Astrocyte (in vitro differentiated cells and primary cell): ENCODE data around the gene JAKMIP1. TPM values are rescaled to one million over a fixed set of nuclear protein-coding genes. Genes with fewer than 3 reads are reported as not detected.

Experiments
- DNase-seq: peaks from one replicate; pipeline ENCODE4 v3.0.0-alpha.2; 2010; ENCODE audit warnings: low read depth
- FAIRE-seq: peaks from 2 replicates; lab custom pipeline; 2011; peaks lifted over from hg19 to GRCh38; lab: Jason Lieb, UNC
- H2AFZ ChIP-seq: 2 replicates; pipeline ENCODE4 v1.6.0; 2012; ENCODE audit warnings: low read depth, low read length, inconsistent platforms
- H3K27ac ChIP-seq: 2 replicates; pipeline ENCODE4 v1.5.1; 2011; ENCODE audit warnings: low read depth, low read length, inconsistent platforms
- H3K27me3 ChIP-seq: 2 replicates; pipeline ENCODE4 v1.6.0; 2011; ENCODE audit warnings: low read length, inconsistent platforms; ENCODE audit not compliant: insufficient read depth
- H3K36me3 ChIP-seq: 2 replicates; pipeline ENCODE4 v1.5.1; 2011; ENCODE audit warnings: low read length, inconsistent platforms; ENCODE audit not compliant: insufficient read depth
- H3K4me1 ChIP-seq: 2 replicates; pipeline ENCODE4 v1.5.1; 2011; ENCODE audit warnings: low read length, inconsistent platforms; ENCODE audit not compliant: insufficient read depth
- H3K4me2 ChIP-seq: 2 replicates; pipeline ENCODE4 v1.6.0; 2012; ENCODE audit warnings: low read length, inconsistent platforms
- H3K4me3 ChIP-seq: 2 replicates; pipeline ENCODE4 v1.5.1; 2011; ENCODE audit warnings: low read depth, mild to moderate bottlenecking, low read length, inconsistent platforms; ENCODE audit not compliant: insufficient read depth
- H3K79me2 ChIP-seq: 2 replicates; pipeline ENCODE4 v1.6.0; 2012; ENCODE audit warnings: mild to moderate bottlenecking, low read length, inconsistent platforms; ENCODE audit not compliant: insufficient read depth
- H3K9ac ChIP-seq: 2 replicates; pipeline ENCODE4 v1.6.0; 2012; ENCODE audit warnings: mild to moderate bottlenecking, low read length, inconsistent platforms
- H3K9me3 ChIP-seq: 2 replicates; pipeline ENCODE4 v1.5.1; 2012; ENCODE audit warnings: low read depth, mild to moderate bottlenecking, low read length, inconsistent platforms; ENCODE audit not compliant: insufficient read depth
- H4K20me1 ChIP-seq: 2 replicates; pipeline ENCODE4 v1.6.0; 2012; ENCODE audit warnings: low read length, inconsistent platforms; ENCODE audit not compliant: insufficient read depth
- H3K27ac Mint-ChIP-seq: one replicate; pipeline ENCODE4 v1.8.0; 2021; ENCODE audit warnings: mild to moderate bottlenecking, mixed read lengths; ENCODE audit not compliant: unreplicated experiment
- H3K27me3 Mint-ChIP-seq: one replicate; pipeline ENCODE4 v1.8.0; 2021; ENCODE audit warnings: low read depth, mixed read lengths; ENCODE audit not compliant: unreplicated experiment
- H3K36me3 Mint-ChIP-seq: one replicate; pipeline ENCODE4 v1.8.0; 2021; ENCODE audit warnings: low read depth, mixed read lengths; ENCODE audit not compliant: unreplicated experiment
- H3K4me1 Mint-ChIP-seq: one replicate; pipeline ENCODE4 v1.8.0; 2021; ENCODE audit warnings: low read depth, mixed read lengths; ENCODE audit not compliant: unreplicated experiment
- H3K4me3 Mint-ChIP-seq: one replicate; pipeline ENCODE4 v1.8.0; 2021; ENCODE audit warnings: mild to moderate bottlenecking, moderate library complexity, mixed read lengths; ENCODE audit not compliant: unreplicated experiment
- H3K9me3 Mint-ChIP-seq: one replicate; pipeline ENCODE4 v1.8.0; 2021; ENCODE audit warnings: mild to moderate bottlenecking, mixed read lengths; ENCODE audit not compliant: unreplicated experiment
- EZH2 ChIP-seq: IDR thresholded peaks from 2 replicates; pipeline ENCODE4 v1.6.1; 2012; ENCODE audit warnings: mild to moderate bottlenecking, low read length, inconsistent platforms; ENCODE audit not compliant: insufficient read depth
- total RNA-seq: library from RNA; stranded (reverse); gene quantifications from 2 replicates; pipeline ENCODE4 v1.2.1, GENCODE V29; 2021
- TF ChIP-seq, protein P1 (sequence below): IDR thresholded peaks from 2 replicates; pipeline ENCODE4 v1.5.1; 2011; ENCODE audit warnings: low read depth, mild to moderate bottlenecking, inconsistent platforms, low read length, moderate library complexity; ENCODE audit not compliant: insufficient read depth

The JAKMIP1 gene
- total RNA-seq, 1 donor from 2014 or later = 0.50 TPM

DNA sequence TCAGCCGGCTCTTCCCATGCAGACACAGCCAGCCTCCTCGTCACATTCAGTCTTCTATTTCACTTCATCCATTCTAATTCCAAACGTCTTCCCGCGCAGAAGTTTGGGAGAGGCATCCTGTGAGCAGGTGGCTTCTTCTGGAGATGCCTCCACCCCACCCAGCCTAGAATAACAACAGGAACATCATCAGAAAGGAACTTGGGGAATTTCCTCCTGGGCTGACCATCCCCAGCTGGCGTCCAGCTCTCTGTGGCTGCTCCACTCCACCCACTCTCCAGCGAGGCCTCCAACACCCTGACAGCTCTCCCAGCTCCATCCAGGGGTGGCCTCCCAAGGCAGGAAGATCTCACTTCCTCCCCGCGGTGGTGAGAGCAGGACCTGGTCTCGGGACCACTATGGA is 176.6 kb downstream of the JAKMIP1 start:
- no peak overlapping the region for H3K27ac ChIP-seq
- H3K4me2 ChIP-seq = no peak overlapping the region
- Mint-ChIP-seq H3K27ac (peak overlapping the region; percentile 53), H3K36me3 (no peaks in the 10 kb centered on the region), H3K4me3 (no peak overlapping the region), H3K4me1 (peaks cover 11% of the 10 kb centered on the region), H3K27me3 (peaks cover 30% of the 10 kb centered on the region), H3K9me3 (no peaks in the 10 kb centered on the region)
- DNase-seq (no peak), FAIRE-seq (no peak)
- H2AFZ ChIP-seq = no peak overlapping the region
- H3K79me2 ChIP-seq = no peaks in the 10 kb centered on the region
- no peak for TF ChIP-seq EZH2
- TF ChIP-seq, protein P1, sequence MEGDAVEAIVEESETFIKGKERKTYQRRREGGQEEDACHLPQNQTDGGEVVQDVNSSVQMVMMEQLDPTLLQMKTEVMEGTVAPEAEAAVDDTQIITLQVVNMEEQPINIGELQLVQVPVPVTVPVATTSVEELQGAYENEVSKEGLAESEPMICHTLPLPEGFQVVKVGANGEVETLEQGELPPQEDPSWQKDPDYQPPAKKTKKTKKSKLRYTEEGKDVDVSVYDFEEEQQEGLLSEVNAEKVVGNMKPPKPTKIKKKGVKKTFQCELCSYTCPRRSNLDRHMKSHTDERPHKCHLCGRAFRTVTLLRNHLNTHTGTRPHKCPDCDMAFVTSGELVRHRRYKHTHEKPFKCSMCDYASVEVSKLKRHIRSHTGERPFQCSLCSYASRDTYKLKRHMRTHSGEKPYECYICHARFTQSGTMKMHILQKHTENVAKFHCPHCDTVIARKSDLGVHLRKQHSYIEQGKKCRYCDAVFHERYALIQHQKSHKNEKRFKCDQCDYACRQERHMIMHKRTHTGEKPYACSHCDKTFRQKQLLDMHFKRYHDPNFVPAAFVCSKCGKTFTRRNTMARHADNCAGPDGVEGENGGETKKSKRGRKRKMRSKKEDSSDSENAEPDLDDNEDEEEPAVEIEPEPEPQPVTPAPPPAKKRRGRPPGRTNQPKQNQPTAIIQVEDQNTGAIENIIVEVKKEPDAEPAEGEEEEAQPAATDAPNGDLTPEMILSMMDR = no peak
- no peaks in the 10 kb centered on the region for H3K9me3 ChIP-seq
- H3K9ac ChIP-seq = no peak overlapping the region
- peaks cover 2% of the 10 kb centered on the region for H3K27me3 ChIP-seq
- H3K36me3 ChIP-seq = no peaks in the 10 kb centered on the region
- no peaks in the 10 kb centered on the region for H3K4me1 ChIP-seq
- H4K20me1 ChIP-seq = no peaks in the 10 kb centered on the region
- no peak overlapping the region for H3K4me3 ChIP-seq

DNA sequence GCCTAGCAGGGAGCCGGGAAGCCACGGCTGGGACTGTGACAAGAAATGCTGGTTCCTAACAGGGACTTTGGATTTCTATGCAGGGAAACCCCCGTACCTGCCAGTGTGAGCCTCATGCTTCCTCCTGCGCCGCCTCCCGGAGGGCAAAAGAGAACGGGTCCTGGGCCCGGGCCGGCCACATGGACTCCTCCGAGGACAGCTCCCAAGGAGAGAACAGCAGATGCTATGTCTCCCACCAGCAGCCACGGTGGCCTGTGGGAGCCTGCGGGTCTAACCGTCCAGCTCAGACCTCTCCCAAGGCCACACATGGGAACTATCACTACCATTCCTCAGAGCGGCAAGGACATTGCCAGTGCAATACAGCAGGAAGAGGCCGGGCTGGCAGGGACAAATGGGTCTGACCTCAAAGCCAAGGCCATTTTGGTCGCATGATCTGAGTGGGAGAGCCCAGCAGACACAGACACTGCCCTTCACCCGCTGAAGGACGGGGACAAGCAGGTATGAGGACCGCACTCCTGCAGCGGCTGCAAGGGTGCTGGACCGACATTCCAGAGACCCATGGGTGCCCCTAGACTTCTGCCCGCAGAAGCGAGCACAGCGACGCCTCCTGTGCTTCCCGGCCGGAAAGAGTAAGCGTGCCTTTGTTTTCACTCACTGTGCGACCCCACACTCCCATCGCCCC is 177.6 kb downstream of the JAKMIP1 start:
- TF ChIP-seq EZH2 = no peak
- TF ChIP-seq, protein P1 = no peak
- H3K4me1 Mint-ChIP-seq = peaks cover 11% of the 10 kb centered on the region
- Histone ChIP-seq H3K4me1 (no peaks in the 10 kb centered on the region), H3K27ac (no peak overlapping the region), H3K9me3 (no peaks in the 10 kb centered on the region), H3K79me2 (no peaks in the 10 kb centered on the region), H3K27me3 (peaks cover 2% of the 10 kb centered on the region), H3K4me3 (no peak overlapping the region), H4K20me1 (no peaks in the 10 kb centered on the region), H2AFZ (no peak overlapping the region), H3K36me3 (no peaks in the 10 kb centered on the region), H3K9ac (no peak overlapping the region), H3K4me2 (no peak overlapping the region)
- no peak overlapping the region for H3K27ac Mint-ChIP-seq
- peaks cover 35% of the 10 kb centered on the region for H3K27me3 Mint-ChIP-seq
- H3K9me3 Mint-ChIP-seq = peaks cover 4% of the 10 kb centered on the region
- FAIRE-seq (no peak), DNase-seq (no peak)
- no peaks in the 10 kb centered on the region for H3K36me3 Mint-ChIP-seq
- no peak overlapping the region for H3K4me3 Mint-ChIP-seq
